KOPT-K1 (cell line): ENCODE measurements around the gene MYL2.
"Not testable (repeated sequence)": the region's sequence is repeated elsewhere in the genome, so short reads cannot be mapped to it uniquely, and the experiment has no call there.

Experiments used
- H3K27ac ChIP-seq: fragments of 200-600 bp; sonication (generic); 2 replicates; pipeline ENCODE4 v1.5.1; 2016; ENCODE audit warnings: antibody characterized with exemption, mild to moderate bottlenecking, low read depth, low read length; ENCODE audit not compliant: poor library complexity, severe bottlenecking
- H3K36me3 ChIP-seq: fragments of 200-600 bp; sonication (generic); 2 replicates; pipeline ENCODE4 v1.5.1; 2017; ENCODE audit warnings: antibody characterized with exemption, mild to moderate bottlenecking, low read length, moderate library complexity; ENCODE audit not compliant: insufficient read depth
- H3K9me3 ChIP-seq: fragments of 200-600 bp; sonication (generic); 2 replicates; pipeline ENCODE4 v1.5.1; 2017; ENCODE audit warnings: antibody characterized with exemption, low read length, mild to moderate bottlenecking; ENCODE audit not compliant: insufficient read depth, poor library complexity, severe bottlenecking

Gene MYL2, protein sequence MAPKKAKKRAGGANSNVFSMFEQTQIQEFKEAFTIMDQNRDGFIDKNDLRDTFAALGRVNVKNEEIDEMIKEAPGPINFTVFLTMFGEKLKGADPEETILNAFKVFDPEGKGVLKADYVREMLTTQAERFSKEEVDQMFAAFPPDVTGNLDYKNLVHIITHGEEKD

DNA sequence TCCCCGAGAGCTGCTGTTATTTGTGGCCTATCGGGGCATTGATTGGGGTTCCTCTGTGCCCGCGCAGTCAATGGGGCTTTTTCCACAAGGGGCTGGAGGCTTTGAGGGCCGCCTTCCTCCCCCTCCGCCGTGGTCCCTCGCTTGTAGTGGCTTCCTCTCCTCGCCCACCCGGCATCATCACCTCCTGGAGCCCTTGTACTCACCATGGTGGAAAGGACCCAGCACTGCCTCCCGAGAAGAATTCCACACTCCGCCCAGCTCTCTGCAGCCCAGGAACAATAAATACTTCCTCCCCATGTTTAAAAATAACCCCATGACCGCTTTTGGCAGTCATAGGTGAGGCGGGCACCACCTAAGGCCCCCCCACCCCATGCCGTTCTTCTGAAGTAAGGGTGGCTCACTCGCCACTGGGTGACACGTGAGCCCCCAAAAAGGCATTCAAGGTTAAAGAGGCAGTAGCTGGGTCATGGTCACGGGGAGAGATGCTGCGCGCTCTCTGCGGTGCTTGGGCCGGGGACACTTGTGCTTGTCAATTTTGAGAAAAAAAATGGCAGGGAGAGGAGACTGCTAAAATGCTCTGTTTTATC lies at the start of gene MYL2:
Gene MYL2 (minus strand): TSS at position 256 of the 587 bp plus-strand sequence. CDS start 50 bp downstream, at position 206.
- H3K36me3 ChIP-seq = no peaks in the 10 kb centered on the region
- H3K9me3 ChIP-seq = no peaks in the 10 kb centered on the region
- H3K27ac ChIP-seq = no peak within 1 kb of the TSS

DNA sequence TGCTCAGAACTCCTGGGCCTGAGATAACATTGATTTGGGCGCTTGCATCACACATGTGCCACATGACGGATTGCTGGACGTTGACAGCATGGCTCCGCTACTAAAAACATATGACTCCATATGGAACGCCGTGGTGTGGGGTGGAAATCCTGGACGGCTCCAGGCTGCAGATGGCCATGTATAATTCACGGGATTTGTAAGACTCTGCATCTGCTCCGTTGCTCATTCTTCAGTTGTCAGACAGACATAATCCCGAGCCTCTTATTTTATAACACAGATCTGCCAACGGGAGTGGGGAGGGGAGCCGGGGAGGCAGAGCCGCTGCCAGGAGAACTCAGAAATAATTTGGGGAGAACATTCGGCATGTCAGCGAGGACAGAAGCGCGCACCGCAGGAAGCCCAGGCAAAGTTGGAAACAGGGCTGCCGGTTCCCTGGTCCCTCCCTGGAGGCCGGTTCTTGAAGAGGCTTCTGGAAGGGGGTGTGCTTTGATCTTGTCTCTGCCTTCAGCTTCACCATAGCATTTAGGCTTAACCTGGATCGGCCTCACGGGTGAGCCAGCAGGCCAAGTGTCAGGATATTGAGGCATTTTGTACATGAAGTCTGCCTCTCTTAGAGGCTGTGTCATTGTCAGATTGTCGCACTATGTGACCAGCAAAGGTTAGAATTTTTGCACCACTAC lies 45.8 kb upstream of the MYL2 start:
- Histone ChIP-seq H3K36me3 (no peaks in the 10 kb centered on the region), H3K9me3 (peaks cover 5% of the 10 kb centered on the region), H3K27ac (no peak overlapping the region)

DNA sequence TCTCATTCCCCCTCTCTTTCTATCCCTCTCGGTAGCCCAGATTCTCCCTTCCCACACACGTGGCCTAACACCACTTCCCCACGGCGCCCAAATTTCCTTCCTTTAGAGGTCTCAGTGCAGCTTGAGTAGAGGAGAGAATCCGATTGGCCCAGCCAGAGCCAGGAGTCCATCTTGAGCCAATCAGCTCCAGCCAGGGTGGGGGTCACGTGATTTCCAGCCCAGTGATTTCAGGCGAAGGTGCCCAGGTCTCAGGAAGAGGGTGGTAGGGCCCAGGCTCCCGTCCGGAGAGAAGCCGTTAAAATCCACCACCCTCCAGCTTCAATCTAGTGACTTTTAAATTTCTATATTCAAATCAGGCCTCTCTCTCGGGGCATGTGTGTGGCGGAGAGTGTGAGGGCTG lies 45.2 kb upstream of the MYL2 start:
- Histone ChIP-seq H3K9me3 (peaks cover 9% of the 10 kb centered on the region), H3K27ac (no peak overlapping the region)

DNA sequence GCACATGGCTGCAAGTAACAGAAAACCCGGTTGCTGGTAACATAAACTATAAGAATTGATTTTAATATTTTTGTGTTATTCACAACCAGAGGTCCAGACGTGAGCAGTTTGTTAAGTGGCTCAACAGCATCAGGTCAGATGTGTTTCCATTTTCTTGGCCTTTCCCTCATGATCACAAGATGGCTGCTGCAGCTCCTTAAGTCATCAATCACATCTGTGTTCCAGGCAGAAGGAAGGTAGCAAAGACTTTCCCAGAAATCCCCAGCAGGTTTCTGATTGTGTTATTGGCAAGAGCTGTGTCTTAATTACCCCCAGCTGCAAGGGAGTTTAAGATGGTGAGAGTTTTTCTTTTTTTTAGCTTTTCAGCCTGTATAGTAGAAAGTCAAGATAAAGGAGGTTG lies 40.4 kb upstream of the MYL2 start:
- Histone ChIP-seq H3K9me3 (peaks cover 26% of the 10 kb centered on the region), H3K27ac (no peak overlapping the region), H3K36me3 (no peaks in the 10 kb centered on the region)

More for the DNA sequence above, 45.2 kb upstream of the MYL2 start:
- H3K36me3 ChIP-seq = no peaks in the 10 kb centered on the region

DNA sequence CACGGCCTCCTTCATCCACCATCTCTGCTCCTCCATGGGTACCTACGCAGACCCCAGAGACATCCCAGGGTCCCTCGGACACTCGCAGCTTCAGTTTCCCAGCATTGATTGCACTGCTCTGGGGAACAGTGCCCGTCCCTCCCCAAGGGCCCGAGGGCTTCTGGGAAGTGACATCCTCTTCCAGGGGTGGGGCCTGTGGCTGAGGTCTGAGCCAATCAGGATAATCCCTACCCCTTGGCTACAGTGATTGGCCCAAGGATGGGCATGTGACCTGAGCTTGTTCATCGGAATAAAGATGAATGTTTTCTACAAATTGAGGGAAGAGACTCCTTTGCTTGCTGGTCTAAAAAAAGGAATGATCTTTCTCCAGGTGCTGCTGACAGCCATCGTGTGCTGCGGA lies 37.3 kb upstream of the MYL2 start:
- Histone ChIP-seq H3K36me3 (no peaks in the 10 kb centered on the region), H3K27ac (no peak overlapping the region)

DNA sequence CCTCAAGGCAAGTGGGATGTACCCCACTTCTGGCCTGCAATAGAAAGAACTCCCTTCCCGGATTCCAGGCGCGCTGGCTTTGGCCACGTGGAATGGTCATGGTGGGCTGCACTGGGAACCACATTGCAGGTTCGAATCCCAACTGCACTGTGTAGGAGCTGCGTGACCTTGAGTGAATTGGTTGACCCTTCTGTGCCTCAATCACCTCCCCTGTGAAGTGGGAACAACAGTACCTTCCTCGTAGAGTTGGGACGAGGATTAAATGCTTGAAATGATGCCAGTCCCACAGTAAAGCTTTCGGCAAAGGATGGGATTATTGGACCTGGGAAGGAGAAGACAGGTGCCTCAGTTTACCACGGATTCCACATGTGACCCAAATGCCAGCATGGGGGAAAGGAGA lies 36.8 kb upstream of the MYL2 start:
- Histone ChIP-seq H3K36me3 (no peaks in the 10 kb centered on the region), H3K27ac (no peak overlapping the region), H3K9me3 (peaks cover 22% of the 10 kb centered on the region)

More for the DNA sequence above, 37.3 kb upstream of the MYL2 start:
- H3K9me3 ChIP-seq = peaks cover 22% of the 10 kb centered on the region

DNA sequence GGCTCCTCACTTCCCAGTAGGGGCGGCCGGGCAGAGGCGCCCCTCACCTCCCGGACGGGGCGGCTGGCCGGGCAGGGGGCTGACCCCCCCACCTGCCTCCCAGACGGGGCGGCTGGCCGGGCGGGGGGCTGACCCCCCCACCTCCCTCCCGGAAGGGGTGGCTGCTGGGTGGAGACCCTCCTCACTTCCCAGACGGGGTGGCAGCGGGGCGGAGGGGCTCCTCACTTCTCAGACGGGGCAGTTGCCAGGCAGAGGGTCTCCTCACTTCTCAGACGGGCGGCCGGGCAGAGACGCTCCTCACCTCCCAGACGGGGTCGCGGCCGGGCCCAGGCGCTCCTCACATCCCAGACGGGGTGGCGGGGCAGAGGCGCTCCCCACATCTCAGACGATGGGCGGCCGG lies 30.5 kb upstream of the MYL2 start:
- peaks cover 16% of the 10 kb centered on the region for H3K9me3 ChIP-seq

DNA sequence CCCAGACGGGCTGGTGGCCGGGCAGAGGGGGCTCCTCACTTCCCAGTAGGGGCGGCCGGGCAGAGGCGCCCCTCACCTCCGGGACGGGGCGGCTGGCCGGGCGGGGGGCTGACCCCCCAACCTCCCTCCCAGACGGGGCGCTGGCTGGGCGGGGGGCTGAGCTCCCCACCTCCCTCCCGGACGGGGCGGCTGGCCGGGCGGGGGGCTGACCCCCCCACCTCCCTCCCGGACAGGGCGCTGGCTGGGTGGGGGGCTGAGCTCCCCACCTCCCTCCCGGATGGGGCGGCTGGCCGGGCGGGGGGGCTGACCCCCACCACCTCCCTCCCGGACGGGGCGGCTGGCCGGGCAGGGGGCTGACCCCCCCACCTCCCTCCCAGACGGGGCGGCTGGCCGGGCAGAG lies 30.1 kb upstream of the MYL2 start:
- not testable (repeated sequence) for H3K27ac ChIP-seq, H3K36me3 ChIP-seq
- H3K9me3 ChIP-seq = peaks cover 20% of the 10 kb centered on the region

More for the DNA sequence above, 30.5 kb upstream of the MYL2 start:
- not testable (repeated sequence) for H3K36me3 ChIP-seq, H3K27ac ChIP-seq

DNA sequence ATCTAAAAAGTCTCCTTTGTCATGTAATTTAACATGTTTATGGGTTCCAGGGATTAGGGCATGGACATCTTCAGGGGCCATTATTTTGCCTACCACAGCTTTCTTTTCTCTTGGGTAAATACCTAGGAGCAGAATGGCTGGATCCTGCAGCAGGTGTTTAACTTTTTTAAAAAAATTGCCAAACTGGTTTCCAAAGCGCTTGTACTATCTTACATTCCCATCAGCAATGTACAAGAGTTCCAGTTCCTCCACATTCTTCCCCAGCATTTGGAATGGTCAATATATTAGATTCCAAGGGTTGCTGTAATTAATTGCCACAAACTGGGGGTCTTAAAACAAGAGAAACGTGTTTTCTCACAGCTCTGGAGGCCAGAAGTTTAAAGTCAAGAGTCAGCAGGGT lies 27.7 kb upstream of the MYL2 start:
- H3K36me3 ChIP-seq = no peaks in the 10 kb centered on the region
- H3K27ac ChIP-seq = no peak overlapping the region
- peaks cover 23% of the 10 kb centered on the region for H3K9me3 ChIP-seq

DNA sequence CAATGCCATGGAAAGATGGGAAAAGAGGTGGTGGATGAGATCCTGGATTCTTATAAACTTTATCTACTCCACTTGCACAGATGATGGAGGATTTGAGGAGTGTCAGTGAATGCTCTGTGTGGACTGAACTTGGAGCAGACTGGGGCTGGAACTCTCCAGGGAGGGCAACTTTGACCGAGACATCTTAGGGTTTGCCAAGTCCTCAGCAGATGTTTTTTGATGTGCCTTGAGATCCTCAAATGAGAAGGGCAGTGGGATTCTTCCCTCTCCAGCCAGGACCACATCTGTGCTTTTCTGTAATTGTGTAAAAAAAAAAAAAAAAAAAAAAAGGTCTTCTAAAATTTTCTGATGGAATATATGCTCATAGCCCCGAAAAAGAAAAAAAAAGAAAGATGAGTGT lies 23.0 kb upstream of the MYL2 start:
- Histone ChIP-seq H3K27ac (no peak overlapping the region), H3K9me3 (peaks cover 23% of the 10 kb centered on the region), H3K36me3 (no peaks in the 10 kb centered on the region)

DNA sequence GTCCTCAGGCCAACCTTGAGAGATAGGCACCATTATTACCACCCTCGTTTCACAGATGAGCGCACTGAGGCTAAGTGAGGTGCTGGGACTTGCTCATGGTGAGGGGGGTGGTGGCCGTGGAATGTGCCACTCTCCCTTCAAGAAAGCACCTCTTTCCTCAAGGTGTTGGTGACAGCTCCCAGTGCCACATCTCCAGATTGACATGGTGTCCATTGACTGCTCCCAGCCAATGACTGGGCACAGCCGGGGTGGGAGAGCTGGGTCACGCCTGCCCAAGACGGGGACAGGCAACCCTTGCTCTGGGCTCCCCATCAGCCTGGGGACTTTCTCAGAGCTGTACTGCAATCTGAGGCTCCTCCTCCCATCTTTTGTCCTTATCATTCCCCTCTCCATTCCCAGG lies 21.0 kb upstream of the MYL2 start:
- Histone ChIP-seq H3K9me3 (peaks cover 12% of the 10 kb centered on the region), H3K27ac (no peak overlapping the region), H3K36me3 (no peaks in the 10 kb centered on the region)

DNA sequence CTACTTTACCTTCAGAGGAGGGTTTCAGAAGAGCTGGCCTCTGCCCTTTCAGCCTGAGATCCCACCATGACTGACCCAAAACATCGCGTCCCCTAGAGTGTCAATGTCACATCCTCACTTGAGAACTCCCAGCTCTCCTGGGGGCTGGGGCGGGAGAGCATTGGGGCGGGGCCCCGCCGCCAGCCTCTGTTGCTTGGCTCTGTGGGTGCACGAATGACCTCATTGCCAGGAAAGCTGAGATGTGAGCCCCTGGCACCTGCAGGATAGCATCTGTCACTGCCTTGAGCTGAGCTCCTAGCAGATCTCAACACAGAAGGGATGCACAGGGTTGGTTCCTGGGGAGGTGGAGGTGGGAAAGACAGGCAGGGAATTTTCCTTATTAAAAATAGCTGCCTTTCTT lies 20.6 kb upstream of the MYL2 start:
- Histone ChIP-seq H3K27ac (no peak overlapping the region), H3K36me3 (no peaks in the 10 kb centered on the region), H3K9me3 (peaks cover 7% of the 10 kb centered on the region)

DNA sequence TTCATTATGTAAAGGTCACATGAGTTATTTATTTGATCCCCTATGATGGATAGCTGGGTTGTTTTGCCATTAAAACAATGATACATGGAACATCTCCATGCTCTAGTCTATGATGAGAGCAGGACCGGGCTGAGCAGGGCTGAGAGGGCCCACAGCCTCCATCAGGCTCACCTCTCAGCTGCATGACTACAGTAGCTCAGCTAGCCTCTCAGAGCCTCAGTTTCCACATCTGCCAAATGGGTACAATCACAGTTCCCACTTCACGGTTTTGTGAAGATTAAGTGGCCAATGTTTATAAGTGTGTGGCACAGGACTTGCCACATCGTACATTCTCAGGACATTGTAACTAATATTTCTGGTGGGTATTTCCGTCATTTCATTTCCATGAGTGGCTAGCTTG lies 19.9 kb upstream of the MYL2 start:
- H3K27ac ChIP-seq = no peak overlapping the region
- peaks cover 1% of the 10 kb centered on the region for H3K9me3 ChIP-seq
- no peaks in the 10 kb centered on the region for H3K36me3 ChIP-seq

DNA sequence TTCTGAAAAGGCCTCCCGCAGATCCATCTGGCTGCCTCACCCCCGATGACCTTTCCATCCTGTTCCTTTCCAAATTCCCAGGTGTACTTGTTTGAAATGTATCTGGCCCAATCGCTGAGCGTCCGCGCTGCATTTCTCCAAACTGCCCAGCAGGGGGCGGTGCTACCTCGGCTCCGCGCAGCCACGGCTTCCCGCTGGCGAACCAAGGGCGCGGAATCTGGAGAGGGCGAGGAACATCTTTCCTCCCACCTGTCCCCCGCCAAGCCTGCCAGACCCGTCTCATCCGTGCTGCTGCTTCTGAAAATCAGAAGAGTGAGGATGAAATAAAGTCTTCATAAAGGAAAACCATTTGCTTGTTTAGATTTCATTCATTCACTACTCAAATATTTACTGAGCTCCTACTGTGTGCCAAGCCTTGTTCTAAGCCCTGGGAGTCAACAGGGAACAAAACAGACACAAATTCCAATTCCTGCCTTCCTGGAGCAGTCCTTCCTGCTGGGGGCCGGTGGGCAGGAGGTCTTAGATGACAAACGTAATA lies 16.8 kb upstream of the MYL2 start:
- Histone ChIP-seq H3K36me3 (no peaks in the 10 kb centered on the region), H3K27ac (no peak overlapping the region), H3K9me3 (no peaks in the 10 kb centered on the region)

DNA sequence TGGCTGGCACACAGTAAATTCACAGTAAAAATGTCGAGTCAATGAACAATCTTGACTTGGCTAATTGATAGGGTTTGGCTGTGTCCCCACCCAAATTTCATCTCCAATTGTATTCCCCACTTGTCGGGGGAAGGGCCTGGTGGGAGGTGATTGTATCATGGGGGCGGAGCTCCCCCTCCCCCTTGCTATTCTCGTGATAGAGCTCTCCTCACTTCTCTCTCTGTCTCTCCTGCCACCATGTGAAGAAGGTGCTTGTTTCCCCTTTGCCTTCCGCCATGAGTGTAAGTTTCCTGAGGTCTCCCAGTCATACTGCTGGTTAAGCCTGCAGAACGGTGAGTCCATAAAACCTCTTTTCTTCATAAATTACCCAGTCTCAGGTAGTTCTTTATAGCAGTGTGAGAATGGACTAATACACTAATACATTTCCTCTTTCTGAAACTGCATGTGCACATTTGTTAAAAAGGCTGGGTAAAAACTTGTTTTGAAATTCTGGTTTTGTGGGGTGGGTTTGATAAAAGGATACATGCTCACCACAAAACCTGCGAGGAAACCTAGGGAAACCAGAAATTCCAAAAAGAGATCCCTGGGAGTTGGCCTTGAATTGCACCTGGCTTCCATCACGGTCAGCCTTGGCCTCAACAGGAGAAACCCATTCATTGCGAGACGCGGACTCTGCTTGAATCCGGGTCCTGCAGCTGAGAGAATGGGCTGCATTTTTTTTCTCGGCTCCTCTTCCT lies 16.2 kb upstream of the MYL2 start:
- Histone ChIP-seq H3K27ac (no peak overlapping the region), H3K36me3 (no peaks in the 10 kb centered on the region), H3K9me3 (no peaks in the 10 kb centered on the region)
